ENCODE results near the gene PAF1. TPM values are rescaled to one million over a fixed set of nuclear protein-coding genes. Genes with fewer than 3 reads are reported as not detected.

PAF1 gene
- total and polyA plus RNA-seq, 2 of the 13 experiments (the other 11 are each of a cell fraction or from before 2014, with no cell fraction given): 30.2 to 31.1 TPM

- TF ChIP-seq ZNF281 (CRISPR knock-in tag; IDR thresholded peaks at IDR 0.05; ENCODE audit: borderline replicate concordance): no peak
- TF ChIP-seq NFATC3 (CRISPR knock-in tag; IDR thresholded peaks at IDR 0.05): no peak
- no peak for TF ChIP-seq AHR (CRISPR knock-in tag; IDR thresholded peaks at IDR 0.05)
- TF ChIP-seq TOPORS (CRISPR knock-in tag; IDR thresholded peaks at IDR 0.05): no peak
- no peak for TF ChIP-seq ZNF337 (CRISPR knock-in tag; IDR thresholded peaks at IDR 0.05; ENCODE audit: borderline replicate concordance, low read depth)
- TF ChIP-seq AFF4 (CRISPR knock-in tag; IDR thresholded peaks at IDR 0.05): no peak
- TF ChIP-seq ZNF503 (CRISPR knock-in tag; IDR thresholded peaks at IDR 0.05): no peak
- no peak; the same call in 1 of the 2 replicates for TF ChIP-seq PRMT3 (CRISPR knock-in tag; IDR thresholded peaks at IDR 0.05; ENCODE audit: borderline replicate concordance, low read depth)
- TF ChIP-seq ATF1 (CRISPR knock-in tag; IDR thresholded peaks at IDR 0.05): peak; percentile 69
- TF ChIP-seq DNMT1 (CRISPR knock-in tag; IDR thresholded peaks at IDR 0.05): no peak
- TF ChIP-seq TBP (CRISPR knock-in tag; IDR thresholded peaks at IDR 0.05): no peak
- TF ChIP-seq SAFB2 (CRISPR knock-in tag; IDR thresholded peaks at IDR 0.05; ENCODE audit: borderline replicate concordance, low read depth): no peak
- TF ChIP-seq ZNF232 (CRISPR knock-in tag; IDR thresholded peaks at IDR 0.05; ENCODE audit: borderline replicate concordance): no peak; the same call in 1 of the 2 replicates
- 0 out of 2 replicates have a peak, but pooled peaks have one; percentile 43 for TF ChIP-seq BORCS8-MEF2B (CRISPR knock-in tag; IDR thresholded peaks at IDR 0.05)
- peak; percentile 83 for TF ChIP-seq ETV5 (CRISPR knock-in tag; IDR thresholded peaks at IDR 0.05; ENCODE audit: borderline replicate concordance)
- no peak for TF ChIP-seq SP140L (CRISPR knock-in tag; IDR thresholded peaks at IDR 0.05; ENCODE audit: borderline replicate concordance)
- TF ChIP-seq LBX2 (CRISPR knock-in tag; IDR thresholded peaks at IDR 0.05; ENCODE audit: borderline replicate concordance): no peak
- no peak for TF ChIP-seq ZNF597 (CRISPR knock-in tag; IDR thresholded peaks at IDR 0.05)
- TF ChIP-seq ZNF383 (CRISPR knock-in tag; IDR thresholded peaks at IDR 0.05; ENCODE audit: borderline replicate concordance): no peak
Observed at GRCh38 chr19:39409208-39410016, 18.5 kb upstream of the PAF1 start (continued).

Data from HepG2 (cell line).